GM23338 (cell line): ENCODE results near the gene FNDC3B. TPM values are rescaled to one million over a fixed set of nuclear protein-coding genes. Genes with fewer than 3 reads are reported as not detected.

Experiments used
- ATAC-seq: fragments of 200-7000 bp; cut with Tn5 transposase; 3 replicates; pipeline ENCODE4 v1.9.1; 2020
- DNase-seq: peaks from one replicate; pipeline ENCODE4 v3.0.0-alpha.2; 2015; ENCODE audit warnings: low spot score
- H2AFZ ChIP-seq: fragments of 200-600 bp; sonication (generic); 2 replicates; pipeline ENCODE4 v1.8.0; 2016; ENCODE audit warnings: antibody characterized with exemption, mild to moderate bottlenecking, moderate library complexity
- H3F3A ChIP-seq: fragments of 200-600 bp; sonication (generic); replicated peaks from 2 replicates; pipeline ENCODE4 v1.8.0; 2017; ENCODE audit warnings: antibody characterized with exemption, mixed run types, low read depth
- H3K27ac ChIP-seq: fragments of 200-600 bp; sonication (generic); 2 replicates; pipeline ENCODE4 v1.6.1; 2016; ENCODE audit warnings: low read depth
- H3K27me3 ChIP-seq: fragments of 200-600 bp; sonication (generic); 2 replicates; pipeline ENCODE4 v1.8.0; 2016; ENCODE audit warnings: mild to moderate bottlenecking, mixed run types, moderate library complexity; ENCODE audit not compliant: insufficient read depth
- H3K36me3 ChIP-seq: fragments of 200-600 bp; sonication (generic); 2 replicates; pipeline ENCODE4 v1.8.0; 2016; ENCODE audit warnings: mild to moderate bottlenecking; ENCODE audit not compliant: insufficient read depth
- H3K4me1 ChIP-seq: fragments of 200-600 bp; sonication (generic); 2 replicates; pipeline ENCODE4 v1.8.0; 2016; ENCODE audit warnings: mild to moderate bottlenecking, moderate library complexity; ENCODE audit not compliant: insufficient read depth
- H3K4me2 ChIP-seq: fragments of 200-600 bp; sonication (generic); 2 replicates; pipeline ENCODE4 v1.7.1; 2017; ENCODE audit warnings: mixed run types
- H3K4me3 ChIP-seq: fragments of 200-600 bp; sonication (generic); 2 replicates; pipeline ENCODE4 v1.6.1; 2016; ENCODE audit warnings: mixed run types
- H3K79me2 ChIP-seq: fragments of 200-600 bp; sonication (generic); replicated peaks from 2 replicates; pipeline ENCODE4 v1.8.0; 2017; ENCODE audit warnings: mild to moderate bottlenecking; ENCODE audit not compliant: insufficient read depth
- H3K9me2 ChIP-seq: fragments of 200-600 bp; sonication (generic); 2 replicates; pipeline ENCODE4 v1.8.0; 2017; ENCODE audit not compliant: insufficient read depth
- H4K20me1 ChIP-seq: fragments of 200-600 bp; sonication (generic); replicated peaks from 2 replicates; pipeline ENCODE4 v1.8.0; 2017; ENCODE audit warnings: mild to moderate bottlenecking; ENCODE audit not compliant: insufficient read depth
- H3K27ac Mint-ChIP-seq: 2 replicates; pipeline ENCODE4 v1.8.0; 2020; ENCODE audit warnings: inconsistent platforms, mild to moderate bottlenecking, moderate library complexity, mixed read lengths
- H3K27me3 Mint-ChIP-seq: 3 replicates; pipeline ENCODE4 v1.8.0; 2022; ENCODE audit warnings: low read depth, mild to moderate bottlenecking, moderate library complexity, mixed read lengths, inconsistent platforms; ENCODE audit not compliant: insufficient read depth, poor library complexity
- H3K36me3 Mint-ChIP-seq: 3 replicates; pipeline ENCODE4 v1.8.0; 2021; ENCODE audit warnings: low read depth, mild to moderate bottlenecking, inconsistent platforms, moderate library complexity, mixed read lengths
- H3K4me1 Mint-ChIP-seq: 3 replicates; pipeline ENCODE4 v1.8.0; 2020; ENCODE audit warnings: mild to moderate bottlenecking, inconsistent platforms, mixed read lengths
- H3K4me3 Mint-ChIP-seq: 3 replicates; pipeline ENCODE4 v1.8.0; 2021; ENCODE audit warnings: moderate library complexity, mild to moderate bottlenecking, inconsistent platforms, mixed read lengths
- H3K9me3 Mint-ChIP-seq: 3 replicates; pipeline ENCODE4 v1.8.0; 2020; ENCODE audit warnings: moderate library complexity, mild to moderate bottlenecking, inconsistent platforms, mixed read lengths
- CREB1 ChIP-seq: fragments of 250-450 bp; sonication (Bioruptor Pico); IDR thresholded peaks from 2 replicates; pipeline ENCODE4 v1.5.0; 2020; ENCODE audit warnings: low read depth, mild to moderate bottlenecking, moderate library complexity
- CTCF ChIP-seq, 2 experiments: fragments of 200-600 bp in 1 of 2; sonication (generic) in 1 of 2; conservative IDR thresholded peaks; 2 replicates each; pipeline versions ENCODE4 v1.5.1 to v1.6.1; 2016 to 2017; ENCODE audit warnings: antibody characterized with exemption in 2 of 2, low read depth in 2 of 2, mild to moderate bottlenecking in 2 of 2, moderate library complexity in 1 of 2
- ETS1 ChIP-seq: IDR thresholded peaks from 2 replicates; pipeline ENCODE4 v1.6.1; 2016; ENCODE audit warnings: antibody characterized with exemption
- EZH2 ChIP-seq: fragments of 200-600 bp; sonication (generic); IDR thresholded peaks from one replicate; pipeline ENCODE4 v1.8.0; 2017; ENCODE audit warnings: antibody characterized with exemption, mild to moderate bottlenecking, low read depth; ENCODE audit not compliant: unreplicated experiment
- EZH2phosphoT487 ChIP-seq: fragments of 200-600 bp; sonication (generic); IDR thresholded peaks from one replicate; pipeline ENCODE4 v1.8.1; 2018; ENCODE audit warnings: antibody characterized with exemption; ENCODE audit not compliant: unreplicated experiment
- JUNB ChIP-seq: IDR thresholded peaks from one replicate; pipeline ENCODE4 v1.6.1; 2016; ENCODE audit warnings: antibody characterized with exemption; ENCODE audit not compliant: unreplicated experiment
- NANOG ChIP-seq: IDR thresholded peaks from 2 replicates; pipeline ENCODE4 v1.6.1; 2016; ENCODE audit warnings: antibody characterized with exemption, borderline replicate concordance
- POLR2AphosphoS5 ChIP-seq: IDR thresholded peaks from 2 replicates; pipeline ENCODE4 v1.6.1; 2016; ENCODE audit warnings: antibody characterized with exemption, low read depth
- REST ChIP-seq: IDR thresholded peaks from one replicate; pipeline ENCODE4 v1.6.1; 2018; ENCODE audit warnings: antibody characterized with exemption; ENCODE audit not compliant: unreplicated experiment
- STAT1 ChIP-seq: IDR thresholded peaks from one replicate; pipeline ENCODE4 v1.6.1; 2016; ENCODE audit warnings: antibody characterized with exemption; ENCODE audit not compliant: unreplicated experiment
- ZNF114 ChIP-seq: fragments of 250-450 bp; sonication (Bioruptor Pico); IDR thresholded peaks from 2 replicates; pipeline ENCODE4 v1.5.0; 2020; ENCODE audit warnings: mild to moderate bottlenecking, moderate library complexity
- ZNF331 ChIP-seq: fragments of 250-450 bp; sonication (Bioruptor Pico); IDR thresholded peaks from 2 replicates; pipeline ENCODE4 v1.5.0; 2020; ENCODE audit warnings: low read depth, mild to moderate bottlenecking, moderate library complexity
- ZNF462 ChIP-seq: fragments of 250-450 bp; sonication (Bioruptor Pico); IDR thresholded peaks from 2 replicates; pipeline ENCODE4 v1.5.0; 2020; ENCODE audit warnings: mild to moderate bottlenecking, moderate library complexity
- polyA plus RNA-seq: library from polyadenylated mRNA; unstranded; fragments of >200 nt; fragmentation: Nextera tagmentation; extraction: Ambion mirVana; gene quantifications from 2 replicates; pipeline ENCODE4 v1.2.1, GENCODE V29; 2016
- total RNA-seq: library from RNA; depleted of rRNA; stranded (reverse); fragments of >200 nt; shearing (Covaris generic); gene quantifications from 2 replicates; pipeline ENCODE4 v1.2.3, GENCODE V29; 2014

The FNDC3B gene
- total and polyA plus RNA-seq, 2 experiments from 2014 or later: 19.1 to 55.4 TPM

GRCh38 chr3:172235698-172236097 is 196.3 kb downstream of the FNDC3B start:
- Mint-ChIP-seq H3K36me3 (peaks cover 26% of the 10 kb centered on the region), H3K4me1 (peaks cover 4% of the 10 kb centered on the region; the same call in 2 of the 3 replicates), H3K27me3 (peaks cover 3% of the 10 kb centered on the region), H3K27ac (no peak overlapping the region), H3K9me3 (peaks cover 6% of the 10 kb centered on the region), H3K4me3 (no peak overlapping the region)
- H3K4me2 ChIP-seq: no peak overlapping the region
- no peak overlapping the region for H3K4me3 ChIP-seq
- H3F3A ChIP-seq: no peaks in the 10 kb centered on the region
- no peak overlapping the region for H2AFZ ChIP-seq
- H3K9me2 ChIP-seq: no peaks in the 10 kb centered on the region
- H3K36me3 ChIP-seq: peaks cover 3% of the 10 kb centered on the region
- no peaks in the 10 kb centered on the region for H4K20me1 ChIP-seq
- H3K27me3 ChIP-seq: no peaks in the 10 kb centered on the region
- DNase-seq: no peak
- peaks cover 45% of the 10 kb centered on the region for H3K79me2 ChIP-seq
- H3K4me1 ChIP-seq: no peaks in the 10 kb centered on the region
- TF ChIP-seq EZH2: no peak
- TF ChIP-seq STAT1: no peak
- no peak for TF ChIP-seq REST
- no peak for TF ChIP-seq ZNF114
- no peak for TF ChIP-seq CREB1
- no peak for TF ChIP-seq NANOG
- no peak for TF ChIP-seq ZNF462
- TF ChIP-seq ZNF331 (CRISPR knock-in tag): no peak
- no peak for TF ChIP-seq EZH2phosphoT487
- TF ChIP-seq CTCF (conservative IDR thresholded peaks at IDR 0.05; ENCODE audit: low read depth in 2 of 2): no peak
- TF ChIP-seq JUNB: no peak
- no peak for TF ChIP-seq POLR2AphosphoS5
- TF ChIP-seq ETS1: no peak
- no peak overlapping the region for H3K27ac ChIP-seq
- ATAC-seq: no peak
